K562 (cell line): ENCODE measurements around the gene CDH5. TPM values are rescaled to one million over a fixed set of nuclear protein-coding genes. Genes with fewer than 3 reads are reported as not detected.

ENCODE experiments used
- ARNT ChIP-seq, 2 experiments: fragments of 450-650 bp; IDR thresholded peaks; 2 replicates each; pipeline ENCODE4 v1.6.1; 2016; ENCODE audit warnings: mild to moderate bottlenecking in 1 of 2
- BRD4 ChIP-seq: fragments of 200-600 bp; sonication (generic); IDR thresholded peaks from 2 replicates; pipeline ENCODE4 v1.6.1; 2017; ENCODE audit warnings: inconsistent platforms
- COPS2 ChIP-seq: fragments of 450-650 bp; conservative IDR thresholded peaks from 2 replicates; pipeline ENCODE4 v1.6.1; 2016; ENCODE audit warnings: mild to moderate bottlenecking, moderate library complexity
- FOSL1 ChIP-seq: fragments of 200-800 bp; sonication (Bioruptor generic); conservative IDR thresholded peaks from 2 replicates; pipeline ENCODE4 v1.6.1; 2016; ENCODE audit warnings: missing genetic modification characterization, missing compliant biosample characterization
- GATA2 ChIP-seq: sonication (generic); formaldehyde crosslinking; IDR thresholded peaks from 2 replicates; pipeline ENCODE4 v1.4.0; 2020; ENCODE audit warnings: mild to moderate bottlenecking, missing genetic modification reagents
- IRF9 ChIP-seq: fragments of 450-650 bp; IDR thresholded peaks from 2 replicates; pipeline ENCODE4 v1.6.1; 2016; ENCODE audit warnings: missing biosample characterization, missing genetic modification characterization
- JUN ChIP-seq, 2 experiments: sonication (generic) in 1 of 2; formaldehyde crosslinking in 1 of 2; IDR thresholded peaks; 2 replicates each; pipeline versions ENCODE4 v1.6.1 to v1.8.0; 2012 to 2022; ENCODE audit warnings: borderline replicate concordance in 2 of 2, mild to moderate bottlenecking in 2 of 2, improper control_type of control experiment in 1 of 2, low read depth in 1 of 2, low read length in 1 of 2, missing genetic modification reagents in 1 of 2
- NR1H2 ChIP-seq: sonication (generic); formaldehyde crosslinking; IDR thresholded peaks from 2 replicates; pipeline ENCODE4 v1.4.0; 2020; ENCODE audit warnings: mild to moderate bottlenecking, missing genetic modification reagents
- SIN3B ChIP-seq: fragments of 450-650 bp; IDR thresholded peaks from 2 replicates; pipeline ENCODE4 v1.6.1; 2017; ENCODE audit warnings: low read depth, mild to moderate bottlenecking, moderate library complexity
- SMAD2 ChIP-seq: fragments of 150-350 bp; IDR thresholded peaks from 2 replicates; pipeline ENCODE4 v1.6.1; 2014; ENCODE audit warnings: low read depth, mild to moderate bottlenecking, low read length
- TCF3 ChIP-seq: sonication (generic); formaldehyde crosslinking; IDR thresholded peaks from 2 replicates; pipeline ENCODE4 v1.4.0; 2020; ENCODE audit warnings: mild to moderate bottlenecking, missing genetic modification reagents
- TFAM ChIP-seq: fragments of 250-450 bp; sonication (Bioruptor Pico); conservative IDR thresholded peaks from 2 replicates; pipeline ENCODE4 v1.5.0; 2021; ENCODE audit warnings: mild to moderate bottlenecking, moderate library complexity
- ZBTB43 ChIP-seq: sonication (generic); formaldehyde crosslinking; IDR thresholded peaks from 2 replicates; pipeline ENCODE4 v1.8.0; 2023; ENCODE audit warnings: mild to moderate bottlenecking, missing genetic modification reagents
- ZNF318 ChIP-seq, 2 experiments: fragments of 450-650 bp; IDR thresholded peaks; 2 replicates each; pipeline ENCODE4 v1.6.1; 2016; ENCODE audit warnings: mild to moderate bottlenecking in 2 of 2, borderline replicate concordance in 1 of 2, low read depth in 1 of 2, moderate library complexity in 1 of 2
- ZNF583 ChIP-seq: fragments of 250-450 bp; sonication (Bioruptor Pico); IDR thresholded peaks from 2 replicates; pipeline ENCODE4 v1.4.0; 2020
- polyA plus RNA-seq, 8 experiments: library from polyadenylated mRNA; depleted of rRNA in 4 of 8; stranded (reverse) in 5 of 8; unstranded in 3 of 8; fragments of >200 nt; fragmentation: Nextera tagmentation in 2 of 8; fragmentation: Illumina TruSeq in 1 of 8; extraction: Ambion mirVana in 2 of 8; extraction: Trizol in 1 of 8; gene quantifications; 2 replicates each; pipeline versions ENCODE4 v1.2.1 to v1.2.3, GENCODE V29; 2011 to 2014; ENCODE audit warnings: inconsistent platforms in 1 of 8, missing spikeins in 1 of 8
- total RNA-seq, 7 experiments: library from RNA; depleted of rRNA in 6 of 7; stranded (reverse); fragments of >200 nt in 6 of 7; fragmentation: Illumina TruSeq in 2 of 7; extraction: Trizol in 2 of 7; gene quantifications; 2 replicates each; pipeline versions ENCODE4 v1.2.1 to v1.2.3, GENCODE V29; 2011 to 2021; ENCODE audit warnings: low replicate concordance in 1 of 7

The CDH5 gene
- total and polyA plus RNA-seq, 9 of the 15 experiments (the other 6 are each of a cell fraction or from before 2014, with no cell fraction given) = not detected

GRCh38 chr16:66406534-66407221 lies 40.2 kb downstream of the CDH5 start (continued):
- no peak for TF ChIP-seq COPS2
- no peak for TF ChIP-seq FOSL1
- TF ChIP-seq ARNT (IDR thresholded peaks at IDR 0.05) = no peak
- TF ChIP-seq SIN3B = no peak
- TF ChIP-seq BRD4 = no peak
- TF ChIP-seq ZNF583 = no peak
- TF ChIP-seq JUN (IDR thresholded peaks at IDR 0.05; ENCODE audit: borderline replicate concordance, low read depth, low read length) = no peak
- no peak for TF ChIP-seq JUN (CRISPR knock-in tag; IDR thresholded peaks at IDR 0.05; ENCODE audit: borderline replicate concordance)
- TF ChIP-seq TFAM (CRISPR knock-in tag) = no peak
- no peak for TF ChIP-seq GATA2 (CRISPR knock-in tag)
- TF ChIP-seq IRF9 (tag) = no peak
- TF ChIP-seq ZNF318 (IDR thresholded peaks at IDR 0.05; ENCODE audit: borderline replicate concordance in 1 of 2, low read depth in 1 of 2) = no peak
- TF ChIP-seq SMAD2 = no peak
- 0 out of 2 replicates have a peak, but pooled peaks have one; percentile 18 for TF ChIP-seq TCF3 (CRISPR knock-in tag)
- TF ChIP-seq NR1H2 (CRISPR knock-in tag) = no peak
- no peak for TF ChIP-seq ZBTB43 (CRISPR knock-in tag)
